ENCODE measurements around the gene KRTAP26-1. TPM values are rescaled to one million over a fixed set of nuclear protein-coding genes. Genes with fewer than 3 reads are reported as not detected.

KRTAP26-1 gene
- total and polyA plus RNA-seq, 2 of the 4 experiments (the other 2 are of a cell fraction), result not detected

- H3K27me3 ChIP-seq (ENCODE audit: control insufficient read depth, insufficient read depth, low read length), result no peaks in the 10 kb centered on the region
- H3K23ac ChIP-seq (ENCODE audit: low read depth, low read length), result no peak within 1 kb of the TSS
- no peak within 1 kb of the TSS for H2AK9ac ChIP-seq (replicated peaks; ENCODE audit: low read depth, low read length, poor library complexity)
- H4K5ac ChIP-seq (ENCODE audit: low read depth, low read length), result no peak within 1 kb of the TSS
- ATAC-seq (ENCODE audit: low read depth), result no peak
- no peak within 1 kb of the TSS for H4K91ac ChIP-seq (ENCODE audit: insufficient read depth, low read depth, low read length)
- no TSS peak for BruUV-seq (replicated peaks)
- H2AFZ ChIP-seq (replicated peaks; ENCODE audit: low read length, poor library complexity), result no peak within 1 kb of the TSS
- H3K4me3 ChIP-seq (ENCODE audit: insufficient read depth, low read depth, low read length), result no peak within 1 kb of the TSS
- H3K14ac ChIP-seq (replicated peaks; ENCODE audit: low read depth, low read length), result no peak within 1 kb of the TSS
- no peaks in the 10 kb centered on the region for H3K36me3 ChIP-seq (ENCODE audit: control insufficient read depth, insufficient read depth, low read length)
- H3K9me1 ChIP-seq (ENCODE audit: insufficient read depth, low read length), result no peaks in the 10 kb centered on the region
- H3K27ac ChIP-seq (ENCODE audit: insufficient read depth, low read length), result no peak within 1 kb of the TSS
- dilution Hi-C loops (cut with HindIII; ENCODE audit: low sequenced_read_pairs, unreplicated experiment) (no loop called here), intact Hi-C loops (cut with micrococcal nuclease) (no loop called here), in situ Hi-C loops (cut with MboI; ENCODE audit: low sequenced_read_pairs) (no loop called here)
- no peak within 1 kb of the TSS for H3K4me2 ChIP-seq (ENCODE audit: low read depth, low read length)
- CTCF ChIA-PET, result interaction anchor here (0.5 kb wide), 1 partner anchor 749 kb away, joined by 6 read pairs; no protein-coding TSS in a partner anchor
- no peak within 1 kb of the TSS for H2AK5ac ChIP-seq (ENCODE audit: low read depth, low read length)
- no peak within 1 kb of the TSS for H4K8ac ChIP-seq (ENCODE audit: low read depth in 2 of 2, low read length in 2 of 2)
- H2BK120ac ChIP-seq (ENCODE audit: low read depth, low read length), result no peak within 1 kb of the TSS
- no peak within 1 kb of the TSS for H2BK5ac ChIP-seq (ENCODE audit: low read depth, low read length, poor library complexity, severe bottlenecking)
- no peak within 1 kb of the TSS for H2BK20ac ChIP-seq (ENCODE audit: low read depth, low read length)
- TF ChIP-seq RAD21 (IDR thresholded peaks at IDR 0.05; ENCODE audit: low read length), result no peak
- no peak for TF ChIP-seq RFX5 (IDR thresholded peaks at IDR 0.05; ENCODE audit: low read depth, low read length)
- TF ChIP-seq, protein P1, sequence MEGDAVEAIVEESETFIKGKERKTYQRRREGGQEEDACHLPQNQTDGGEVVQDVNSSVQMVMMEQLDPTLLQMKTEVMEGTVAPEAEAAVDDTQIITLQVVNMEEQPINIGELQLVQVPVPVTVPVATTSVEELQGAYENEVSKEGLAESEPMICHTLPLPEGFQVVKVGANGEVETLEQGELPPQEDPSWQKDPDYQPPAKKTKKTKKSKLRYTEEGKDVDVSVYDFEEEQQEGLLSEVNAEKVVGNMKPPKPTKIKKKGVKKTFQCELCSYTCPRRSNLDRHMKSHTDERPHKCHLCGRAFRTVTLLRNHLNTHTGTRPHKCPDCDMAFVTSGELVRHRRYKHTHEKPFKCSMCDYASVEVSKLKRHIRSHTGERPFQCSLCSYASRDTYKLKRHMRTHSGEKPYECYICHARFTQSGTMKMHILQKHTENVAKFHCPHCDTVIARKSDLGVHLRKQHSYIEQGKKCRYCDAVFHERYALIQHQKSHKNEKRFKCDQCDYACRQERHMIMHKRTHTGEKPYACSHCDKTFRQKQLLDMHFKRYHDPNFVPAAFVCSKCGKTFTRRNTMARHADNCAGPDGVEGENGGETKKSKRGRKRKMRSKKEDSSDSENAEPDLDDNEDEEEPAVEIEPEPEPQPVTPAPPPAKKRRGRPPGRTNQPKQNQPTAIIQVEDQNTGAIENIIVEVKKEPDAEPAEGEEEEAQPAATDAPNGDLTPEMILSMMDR (conservative IDR thresholded peaks at IDR 0.05; ENCODE audit: low read depth, low read length), result no peak
- TF ChIP-seq MXI1 (IDR thresholded peaks at IDR 0.05; ENCODE audit: borderline replicate concordance, low read depth, low read length), result no peak
- TF ChIP-seq MAZ (IDR thresholded peaks at IDR 0.05; ENCODE audit: borderline replicate concordance, low read depth, low read length), result no peak
- no peak for TF ChIP-seq RCOR1 (IDR thresholded peaks at IDR 0.05; ENCODE audit: insufficient replicate concordance, low read length)
- TF ChIP-seq, protein P2, sequence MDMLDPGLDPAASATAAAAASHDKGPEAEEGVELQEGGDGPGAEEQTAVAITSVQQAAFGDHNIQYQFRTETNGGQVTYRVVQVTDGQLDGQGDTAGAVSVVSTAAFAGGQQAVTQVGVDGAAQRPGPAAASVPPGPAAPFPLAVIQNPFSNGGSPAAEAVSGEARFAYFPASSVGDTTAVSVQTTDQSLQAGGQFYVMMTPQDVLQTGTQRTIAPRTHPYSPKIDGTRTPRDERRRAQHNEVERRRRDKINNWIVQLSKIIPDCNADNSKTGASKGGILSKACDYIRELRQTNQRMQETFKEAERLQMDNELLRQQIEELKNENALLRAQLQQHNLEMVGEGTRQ (IDR thresholded peaks at IDR 0.05; ENCODE audit: low read depth, low read length), result no peak
- no peak for TF ChIP-seq CHD1 (IDR thresholded peaks at IDR 0.05; ENCODE audit: low read depth, low read length)
- TF ChIP-seq NFE2L2 (IDR thresholded peaks at IDR 0.05; ENCODE audit: low read depth, low read length), result no peak
- TF ChIP-seq ELK1 (IDR thresholded peaks at IDR 0.05; ENCODE audit: borderline replicate concordance, low read depth, low read length), result no peak
- TF ChIP-seq BHLHE40 (IDR thresholded peaks at IDR 0.05; ENCODE audit: low read depth, low read length), result no peak
- no peak for TF ChIP-seq POLR2A (IDR thresholded peaks at IDR 0.05; ENCODE audit: low read depth, low read length)
- TF ChIP-seq FOS (IDR thresholded peaks at IDR 0.05; ENCODE audit: low read depth, low read length), result no peak
- no peak for TF ChIP-seq SMC3 (IDR thresholded peaks at IDR 0.05; ENCODE audit: low read depth, low read length)
- TF ChIP-seq MAFK (IDR thresholded peaks at IDR 0.05; ENCODE audit: low read depth, low read length), result no peak
- TF ChIP-seq CEBPB (IDR thresholded peaks at IDR 0.05; ENCODE audit: low read depth, low read length), result no peak
- no peak within 1 kb of the TSS for H2BK15ac ChIP-seq (ENCODE audit: low read depth, low read length)
- no peak within 1 kb of the TSS for H3K18ac ChIP-seq (ENCODE audit: low read depth, low read length)
- H3K79me1 ChIP-seq (ENCODE audit: low read depth in 1 of 2, low read length in 2 of 2), result no peaks in the 10 kb centered on the region
- DNase-seq, result no peak
- no peak within 1 kb of the TSS for H3K9ac ChIP-seq (ENCODE audit: low read depth, low read length)
- H3K56ac ChIP-seq (ENCODE audit: extremely low read depth, insufficient read depth, low read length), result no peak within 1 kb of the TSS
- WGBS, 2 experiments (ENCODE audit: extremely low coverage in 2 of 2, insufficient read length in 1 of 2), result 77% methylated on average over 4 of the region's 6 CpGs; no CpG with 5 or more reads in 1 of the 2 experiments
- no peaks in the 10 kb centered on the region for H3K4me1 ChIP-seq (ENCODE audit: control insufficient read depth, insufficient read depth, low read length)
- POLR2A ChIA-PET (ENCODE audit: unreplicated experiment), result no interaction called here
- no peaks in the 10 kb centered on the region for H4K20me1 ChIP-seq (ENCODE audit: insufficient read depth, low read length)
- H3K9me3 ChIP-seq (ENCODE audit: control insufficient read depth, insufficient read depth, low read length), result peaks cover 13% of the 10 kb centered on the region
- no peak within 1 kb of the TSS for H3K4ac ChIP-seq (ENCODE audit: low read depth, low read length)
These were observed 17.2 kb upstream of the KRTAP26-1 start, which contains the start of gene KRTAP27-1 for GRCh38 chr21:30337276-30337744. Gene KRTAP27-1, minus strand, starts transcription at chr21:30337694. Its CDS starts 26 bp downstream, at chr21:30337668.

Measured in IMR-90 (cell line).